Chondrocyte (in vitro differentiated cells): ENCODE measurements around the gene NAGPA. TPM values are rescaled to one million over a fixed set of nuclear protein-coding genes. Genes with fewer than 3 reads are reported as not detected.
A peak's percentile ranks its signal among the peaks of the same experiment; 100 is the strongest.

ENCODE experiments used
- DNase-seq: peaks from one replicate; pipeline ENCODE4 v3.0.0; 2021; ENCODE audit warnings: mixed read lengths, low spot score
- H3K27ac Mint-ChIP-seq: one replicate; pipeline ENCODE4 v1.8.0; 2021; ENCODE audit warnings: mild to moderate bottlenecking, moderate library complexity, mixed read lengths; ENCODE audit not compliant: unreplicated experiment
- H3K27me3 Mint-ChIP-seq: 2 replicates; pipeline ENCODE4 v1.8.0; 2021; ENCODE audit warnings: low read depth, mixed read lengths
- H3K36me3 Mint-ChIP-seq: 2 replicates; pipeline ENCODE4 v1.8.0; 2021; ENCODE audit warnings: low read depth, mixed read lengths
- H3K4me1 Mint-ChIP-seq: 2 replicates; pipeline ENCODE4 v1.8.0; 2021; ENCODE audit warnings: low read depth, mild to moderate bottlenecking, mixed read lengths
- H3K4me3 Mint-ChIP-seq: one replicate; pipeline ENCODE4 v1.8.0; 2021; ENCODE audit warnings: mild to moderate bottlenecking, moderate library complexity, mixed read lengths; ENCODE audit not compliant: unreplicated experiment
- H3K9me3 Mint-ChIP-seq: 2 replicates; pipeline ENCODE4 v1.8.0; 2021; ENCODE audit warnings: low read depth, mixed read lengths
- total RNA-seq: library from RNA; stranded (reverse); gene quantifications from 3 replicates; pipeline ENCODE4 v1.2.1, GENCODE V29; 2021
- TF ChIP-seq, protein P1 (sequence below): fragments of 200-600 bp; sonication (generic); IDR thresholded peaks from 2 replicates; pipeline ENCODE4 v1.5.0; 2021; ENCODE audit warnings: antibody characterized with exemption, mild to moderate bottlenecking, moderate library complexity

The NAGPA gene
- total RNA-seq, 1 donor from 2014 or later: 11.3 TPM

DNA sequence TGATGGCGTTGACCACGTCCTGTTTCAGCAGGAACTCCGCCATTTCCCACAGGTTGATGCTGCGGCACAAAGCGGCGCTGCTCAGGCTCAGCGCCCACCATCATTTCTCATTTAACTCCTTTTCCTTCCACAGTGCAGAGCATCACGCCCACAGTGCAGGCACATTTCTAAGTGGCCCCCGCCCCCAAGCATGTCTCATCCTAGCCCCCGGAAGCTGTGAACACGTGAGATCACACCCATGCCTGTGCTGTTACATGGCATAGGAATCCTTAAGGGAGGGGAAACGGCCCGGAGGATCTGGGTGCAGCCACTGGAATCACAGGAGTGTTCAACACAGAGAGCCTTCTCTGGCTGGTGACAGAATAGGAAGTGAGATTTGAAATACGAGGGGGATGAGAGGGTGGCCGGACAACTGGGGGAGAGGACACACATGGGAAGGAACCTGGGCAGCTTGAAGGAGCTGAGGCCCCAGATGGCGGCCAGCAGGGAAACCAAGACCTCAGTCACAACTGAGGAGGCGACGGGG lies 4.7 kb downstream of the NAGPA start:
- H3K4me3 Mint-ChIP-seq: no peak overlapping the region
- H3K36me3 Mint-ChIP-seq: peaks cover 3% of the 10 kb centered on the region
- no peaks in the 10 kb centered on the region for H3K27me3 Mint-ChIP-seq
- no peaks in the 10 kb centered on the region for H3K9me3 Mint-ChIP-seq
- TF ChIP-seq, protein P1, sequence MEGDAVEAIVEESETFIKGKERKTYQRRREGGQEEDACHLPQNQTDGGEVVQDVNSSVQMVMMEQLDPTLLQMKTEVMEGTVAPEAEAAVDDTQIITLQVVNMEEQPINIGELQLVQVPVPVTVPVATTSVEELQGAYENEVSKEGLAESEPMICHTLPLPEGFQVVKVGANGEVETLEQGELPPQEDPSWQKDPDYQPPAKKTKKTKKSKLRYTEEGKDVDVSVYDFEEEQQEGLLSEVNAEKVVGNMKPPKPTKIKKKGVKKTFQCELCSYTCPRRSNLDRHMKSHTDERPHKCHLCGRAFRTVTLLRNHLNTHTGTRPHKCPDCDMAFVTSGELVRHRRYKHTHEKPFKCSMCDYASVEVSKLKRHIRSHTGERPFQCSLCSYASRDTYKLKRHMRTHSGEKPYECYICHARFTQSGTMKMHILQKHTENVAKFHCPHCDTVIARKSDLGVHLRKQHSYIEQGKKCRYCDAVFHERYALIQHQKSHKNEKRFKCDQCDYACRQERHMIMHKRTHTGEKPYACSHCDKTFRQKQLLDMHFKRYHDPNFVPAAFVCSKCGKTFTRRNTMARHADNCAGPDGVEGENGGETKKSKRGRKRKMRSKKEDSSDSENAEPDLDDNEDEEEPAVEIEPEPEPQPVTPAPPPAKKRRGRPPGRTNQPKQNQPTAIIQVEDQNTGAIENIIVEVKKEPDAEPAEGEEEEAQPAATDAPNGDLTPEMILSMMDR: no peak
- DNase-seq: no peak
- no peak overlapping the region for H3K27ac Mint-ChIP-seq
- peaks cover 9% of the 10 kb centered on the region for H3K4me1 Mint-ChIP-seq

DNA sequence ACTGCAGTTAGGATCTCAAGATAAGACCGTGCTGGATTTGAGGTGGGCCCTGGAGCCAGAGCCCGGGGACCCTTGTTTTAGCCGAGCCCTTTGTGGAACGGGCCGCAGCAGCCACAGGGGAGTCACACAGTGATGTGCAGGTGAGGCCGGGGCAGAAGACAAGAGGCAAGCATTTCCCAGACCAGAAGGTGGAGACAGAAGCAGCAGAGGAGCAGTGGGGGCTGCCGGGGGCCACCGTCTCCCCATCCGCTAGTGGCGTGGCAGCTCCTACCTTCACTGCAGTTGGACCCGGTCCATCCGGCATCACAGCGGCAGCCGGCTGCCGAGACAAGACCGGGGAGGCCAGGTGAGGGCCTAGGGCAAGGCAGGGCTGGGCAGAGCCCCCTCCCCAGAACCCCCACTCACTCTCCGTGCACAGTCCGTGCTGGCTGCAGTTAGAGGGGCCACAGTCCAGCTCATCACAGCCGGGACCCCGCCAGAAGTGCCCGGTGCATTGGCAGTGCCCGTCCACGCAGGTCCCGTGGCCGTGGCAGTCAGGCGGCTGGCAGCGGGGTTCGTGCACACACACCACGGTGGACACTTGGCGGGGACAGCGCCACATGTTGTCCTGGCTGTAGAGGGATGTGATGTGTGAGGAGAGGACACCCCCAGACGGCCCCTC lies 6.0 kb downstream of the NAGPA start:
- TF ChIP-seq, protein P1: no peak
- H3K9me3 Mint-ChIP-seq: no peaks in the 10 kb centered on the region
- H3K4me3 Mint-ChIP-seq: no peak overlapping the region
- H3K27me3 Mint-ChIP-seq: no peaks in the 10 kb centered on the region
- no peak overlapping the region for H3K27ac Mint-ChIP-seq
- H3K4me1 Mint-ChIP-seq: peaks cover 4% of the 10 kb centered on the region
- peaks cover 3% of the 10 kb centered on the region for H3K36me3 Mint-ChIP-seq
- DNase-seq: no peak

DNA sequence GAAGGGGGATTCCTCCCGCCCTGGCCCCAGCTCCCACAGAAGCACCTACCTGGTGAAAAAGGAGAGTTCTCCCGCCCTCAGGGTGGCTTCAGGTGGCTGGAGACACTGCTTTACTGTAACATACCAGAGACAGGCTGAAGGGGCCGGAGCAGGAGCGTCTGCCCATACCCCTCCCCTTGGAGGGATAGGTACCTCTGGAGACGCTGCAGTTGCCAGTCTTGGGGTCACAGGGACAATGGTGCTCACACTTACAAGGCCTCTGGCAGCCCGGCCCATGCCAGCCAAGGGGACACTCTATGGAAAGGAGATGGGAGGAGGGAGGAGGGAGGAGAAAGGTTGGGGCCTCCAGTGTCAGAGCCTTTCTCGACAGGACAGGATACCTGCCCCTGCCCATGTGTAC lies 6.6 kb downstream of the NAGPA start:
- peaks cover 3% of the 10 kb centered on the region for H3K36me3 Mint-ChIP-seq
- H3K4me1 Mint-ChIP-seq: no peaks in the 10 kb centered on the region
- no peak overlapping the region for H3K4me3 Mint-ChIP-seq
- peaks cover 2% of the 10 kb centered on the region for H3K27me3 Mint-ChIP-seq
- H3K27ac Mint-ChIP-seq: no peak overlapping the region
- TF ChIP-seq, protein P1: no peak
- no peak for DNase-seq
- no peaks in the 10 kb centered on the region for H3K9me3 Mint-ChIP-seq

DNA sequence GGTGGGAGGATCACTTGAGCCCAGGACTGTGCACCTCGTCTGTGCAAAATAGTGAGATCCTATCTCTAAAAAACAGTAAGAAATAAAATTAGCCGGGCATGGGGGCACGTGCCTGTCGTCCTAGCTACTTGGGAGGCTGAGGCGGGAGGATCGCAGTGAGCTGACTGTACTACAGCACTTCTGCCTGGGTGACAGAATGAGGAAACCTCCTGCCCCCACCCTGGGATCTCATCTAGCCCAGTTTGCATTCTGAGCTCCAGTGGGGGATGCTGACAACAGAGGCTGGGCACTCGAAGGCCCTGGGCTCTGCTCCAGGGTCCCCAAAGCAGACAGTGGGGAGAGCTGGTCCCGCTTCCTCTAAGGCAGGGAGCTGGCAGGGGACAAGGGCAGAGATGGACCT lies 7.1 kb downstream of the NAGPA start:
- H3K4me3 Mint-ChIP-seq: no peak overlapping the region
- TF ChIP-seq, protein P1: no peak

DNA sequence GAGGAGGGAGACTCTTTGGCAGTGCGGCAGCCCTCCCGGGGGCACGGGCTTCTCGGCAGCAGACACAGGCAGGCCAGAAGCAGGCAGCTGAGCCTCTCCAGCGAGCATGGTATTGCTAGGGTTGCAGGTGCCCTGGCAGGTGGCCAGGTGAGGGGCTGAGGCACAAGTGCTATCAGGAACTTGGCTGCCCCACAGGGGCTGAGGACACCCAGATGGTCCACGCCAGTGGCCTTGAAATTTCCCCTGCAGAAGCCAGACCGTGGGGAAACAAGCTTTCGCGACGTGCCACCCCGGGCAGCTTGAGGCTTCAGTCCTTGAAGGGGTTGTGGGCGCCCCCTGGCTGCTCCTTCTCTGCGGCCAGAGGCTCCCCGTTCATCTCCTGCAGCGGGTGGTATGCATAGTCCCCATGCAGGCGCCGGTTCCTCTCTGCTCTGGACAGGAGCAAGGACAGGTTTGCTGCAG lies 8.5 kb downstream of the NAGPA start:
- Mint-ChIP-seq H3K9me3 (no peaks in the 10 kb centered on the region), H3K27ac (no peak overlapping the region), H3K36me3 (peaks cover 3% of the 10 kb centered on the region), H3K4me3 (no peak overlapping the region), H3K27me3 (peaks cover 6% of the 10 kb centered on the region), H3K4me1 (no peaks in the 10 kb centered on the region)
- DNase-seq: no peak
- TF ChIP-seq, protein P1: peak; percentile 58

More for the DNA sequence above, 7.1 kb downstream of the NAGPA start:
- Mint-ChIP-seq H3K27ac (no peak overlapping the region), H3K9me3 (no peaks in the 10 kb centered on the region), H3K27me3 (peaks cover 5% of the 10 kb centered on the region), H3K4me1 (no peaks in the 10 kb centered on the region), H3K36me3 (peaks cover 3% of the 10 kb centered on the region)
- DNase-seq: no peak
